ENCODE results near the gene SLC39A11.
A peak's percentile ranks its signal among the peaks of the same experiment; 100 is the strongest.
"Not testable (repeated sequence)": the region's sequence is repeated elsewhere in the genome, so short reads cannot be mapped to it uniquely, and the experiment has no call there.

The SLC39A11 gene

DNA sequence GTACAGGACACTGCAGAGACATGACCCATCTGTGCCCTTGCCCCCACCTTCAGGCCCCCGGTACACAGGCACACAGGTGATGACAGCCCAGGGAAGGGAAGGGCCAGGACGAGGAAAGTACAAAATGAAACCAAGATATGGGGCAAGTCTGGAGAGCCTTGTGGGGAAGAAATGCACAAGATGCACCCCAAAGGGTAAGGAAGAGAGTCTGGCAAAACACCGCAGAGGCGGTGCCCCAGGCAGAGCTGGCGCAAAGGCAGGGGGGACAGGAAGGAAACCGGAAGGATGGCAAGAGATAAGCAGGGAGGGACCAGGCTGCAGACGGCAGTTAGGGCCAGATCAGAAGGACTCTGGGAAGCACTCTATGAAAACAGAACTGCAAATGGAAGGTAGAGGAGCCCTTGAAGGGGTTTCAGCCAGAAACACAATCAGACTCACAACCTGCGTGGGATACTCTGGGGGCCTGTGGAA lies 81.4 kb downstream of the SLC39A11 start:
- DNase-seq (ENCODE audit: low read depth in 3 of 3): no peak

DNA sequence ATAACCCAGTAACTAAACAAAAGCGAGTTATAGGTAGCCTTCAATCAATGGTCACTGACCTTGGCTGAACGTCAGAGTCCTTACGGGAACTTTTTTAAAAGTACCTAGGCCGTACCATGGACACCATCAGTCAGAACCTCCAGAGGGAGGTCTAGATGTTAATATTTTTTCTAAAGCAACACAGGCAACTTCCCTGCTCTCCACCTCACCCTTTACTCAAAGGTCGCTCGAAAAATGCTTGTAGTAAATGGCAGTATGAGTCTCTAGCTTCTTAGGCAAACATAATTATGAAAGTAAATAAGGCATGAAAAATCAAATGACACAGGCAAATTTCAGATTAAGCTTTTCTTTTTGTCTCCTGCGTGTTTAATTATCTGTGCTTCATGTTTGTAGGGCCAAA lies 82.1 kb downstream of the SLC39A11 start:
- DNase-seq (ENCODE audit: low read depth in 3 of 3): no peak

DNA sequence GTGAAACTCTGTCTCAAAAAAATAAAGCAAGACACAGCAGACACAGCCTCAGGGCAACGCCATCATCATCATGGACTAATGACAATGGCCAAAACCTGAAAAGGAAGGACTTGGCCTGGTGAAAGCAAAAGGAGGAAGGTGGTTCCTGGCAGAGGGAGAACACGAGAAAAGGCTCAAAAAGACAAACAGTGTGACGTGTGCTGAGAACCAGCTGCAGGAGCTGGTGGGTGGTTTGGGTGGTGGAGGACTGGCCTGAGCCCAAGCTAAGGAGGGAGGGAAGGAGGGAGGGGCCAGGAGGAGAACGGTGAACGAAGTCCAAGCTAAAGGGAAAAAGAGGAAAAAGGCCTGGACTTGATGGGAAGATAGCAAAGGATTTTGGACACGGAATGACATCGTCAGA lies 85.1 kb downstream of the SLC39A11 start:
- no peak for DNase-seq (ENCODE audit: low read depth in 3 of 3)

DNA sequence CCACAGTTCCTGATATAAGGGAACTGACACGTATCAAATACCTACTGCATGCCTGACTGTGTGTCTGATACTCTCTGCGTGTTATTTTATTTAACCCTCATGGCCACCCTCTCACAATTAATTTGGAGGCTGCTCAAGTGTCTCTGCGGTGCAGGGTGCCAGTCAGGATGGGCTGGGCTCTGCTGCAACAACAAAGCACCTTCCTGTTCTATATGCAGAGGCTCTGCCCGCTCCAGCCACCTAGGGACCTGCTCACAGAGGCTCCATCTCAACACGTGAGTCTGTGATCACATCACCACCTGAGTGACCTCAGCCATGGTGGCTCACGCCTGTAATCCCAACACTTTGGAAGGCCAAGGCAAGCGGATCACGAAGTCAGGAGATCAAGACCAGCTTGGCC lies 87.1 kb downstream of the SLC39A11 start:
- DNase-seq (ENCODE audit: low read depth in 3 of 3): no peak

DNA sequence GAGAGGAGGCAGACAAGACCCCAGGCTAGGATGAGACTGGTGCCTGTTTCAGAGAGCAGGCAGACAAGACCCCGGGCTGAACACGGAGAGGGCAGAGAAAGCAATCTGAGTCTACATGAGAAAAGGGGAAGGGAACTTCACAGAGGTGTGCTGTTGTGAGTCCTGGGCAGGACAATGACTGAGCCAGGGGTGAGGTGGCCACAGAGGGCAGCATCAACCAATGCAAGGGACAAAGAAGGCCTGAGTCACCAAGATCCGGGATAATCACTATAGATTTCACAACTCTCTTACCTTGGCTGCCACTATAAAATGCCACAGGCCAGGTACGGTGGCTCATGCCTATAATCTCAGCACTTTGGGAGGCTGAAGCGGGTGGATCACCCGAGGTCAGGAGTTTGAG lies 89.0 kb downstream of the SLC39A11 start:
- DNase-seq (ENCODE audit: low read depth in 3 of 3): no peak

DNA sequence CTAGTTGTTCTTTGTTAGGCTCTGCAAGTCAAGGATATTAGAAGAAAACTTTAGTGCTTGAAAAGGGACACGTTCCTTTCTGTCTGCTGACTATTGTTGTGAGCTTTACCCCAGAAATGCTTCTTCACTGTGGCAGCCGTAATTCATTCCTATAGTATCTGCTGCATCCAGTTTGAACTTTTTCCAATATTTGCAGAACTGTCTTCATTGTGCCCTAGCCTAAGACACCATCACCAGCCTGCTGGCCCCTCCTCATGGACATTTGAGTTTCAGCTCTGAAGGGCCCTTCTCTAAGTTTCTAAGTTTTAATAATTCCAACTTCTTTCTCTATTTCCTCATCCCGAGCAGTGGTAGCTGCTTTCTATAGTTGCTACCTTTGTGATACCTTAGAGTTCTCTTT lies 91.7 kb downstream of the SLC39A11 start:
- DNase-seq (ENCODE audit: low read depth in 3 of 3): no peak

DNA sequence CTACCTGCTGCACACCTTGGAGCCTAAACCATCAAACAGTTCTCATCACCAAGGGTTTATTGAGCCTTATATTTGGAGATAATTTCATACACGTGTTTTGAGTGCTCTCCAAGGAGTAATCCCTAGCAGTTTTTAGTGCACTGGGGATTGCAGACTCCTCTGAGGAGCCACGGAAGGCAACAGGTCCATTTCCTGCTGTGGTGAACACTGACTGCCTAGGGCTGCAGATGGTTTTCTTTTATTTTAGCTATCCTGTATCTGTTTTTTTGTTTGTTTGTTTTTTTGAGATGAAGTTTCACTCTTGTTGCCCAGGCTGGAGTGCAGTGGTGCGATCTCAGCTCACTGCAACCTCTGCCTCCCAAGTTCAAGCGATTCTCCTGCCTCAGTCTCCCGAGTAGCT lies 93.0 kb downstream of the SLC39A11 start:
- DNase-seq (ENCODE audit: low read depth in 3 of 3): not testable (repeated sequence)

DNA sequence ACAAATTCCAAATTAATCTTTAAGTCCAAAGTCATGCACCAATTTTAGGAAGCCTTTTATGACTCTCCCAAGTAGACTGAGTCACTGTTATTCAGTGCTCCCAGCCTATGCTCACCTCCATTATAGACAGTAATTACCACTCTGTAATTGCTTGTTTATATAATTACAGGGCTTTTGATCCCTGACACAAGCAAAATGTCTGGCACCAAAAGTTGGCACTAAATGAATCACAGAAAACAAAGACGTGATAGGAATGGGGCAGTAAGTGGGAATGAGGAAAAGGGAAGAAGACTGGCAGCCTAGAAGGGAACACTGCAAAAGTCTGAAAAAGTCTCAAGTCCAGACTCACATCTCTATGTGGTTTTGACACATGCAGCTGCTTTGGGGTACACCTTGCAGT lies 94.1 kb downstream of the SLC39A11 start:
- no peak for DNase-seq (ENCODE audit: low read depth in 3 of 3)

DNA sequence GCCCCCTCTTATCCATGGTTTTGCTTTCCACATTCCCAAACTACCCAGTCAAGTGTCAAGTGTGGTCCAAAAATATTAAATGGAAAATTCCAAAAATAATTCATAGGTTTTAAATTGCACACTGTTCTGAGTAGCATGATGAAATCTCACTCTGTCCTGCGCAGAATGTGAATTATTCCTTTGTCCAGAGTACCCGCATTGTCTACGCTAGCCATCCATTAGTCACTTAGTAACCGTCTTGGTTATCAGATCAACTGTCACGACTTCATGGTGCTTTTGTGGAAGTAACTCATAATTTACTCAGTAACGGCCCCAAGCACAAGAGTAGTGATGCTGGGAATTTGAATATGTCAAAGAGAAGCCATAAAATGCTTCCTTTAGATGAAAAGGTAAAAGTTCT lies 94.9 kb downstream of the SLC39A11 start:
- no peak for DNase-seq (ENCODE audit: low read depth in 3 of 3)

DNA sequence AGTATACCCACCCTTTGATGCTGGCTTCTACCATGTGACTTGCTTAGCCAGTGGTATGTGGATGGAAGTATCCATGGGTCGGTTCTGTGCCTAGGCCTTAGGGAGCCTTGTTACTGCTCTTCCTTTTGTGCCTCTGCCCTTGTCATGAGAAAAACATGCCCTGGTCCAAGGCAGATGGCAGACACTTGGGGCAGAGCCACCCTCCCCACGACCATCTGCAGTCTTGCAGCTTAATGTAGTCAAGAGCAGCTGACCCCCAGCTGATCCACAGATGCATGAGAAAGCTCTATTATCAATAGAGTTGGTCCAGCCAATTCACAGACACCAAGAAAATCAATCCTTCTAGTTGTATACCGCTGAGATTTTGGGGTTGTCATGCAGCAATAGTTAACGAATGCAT lies 95.7 kb downstream of the SLC39A11 start:
- no peak for DNase-seq (ENCODE audit: low read depth in 3 of 3)

DNA sequence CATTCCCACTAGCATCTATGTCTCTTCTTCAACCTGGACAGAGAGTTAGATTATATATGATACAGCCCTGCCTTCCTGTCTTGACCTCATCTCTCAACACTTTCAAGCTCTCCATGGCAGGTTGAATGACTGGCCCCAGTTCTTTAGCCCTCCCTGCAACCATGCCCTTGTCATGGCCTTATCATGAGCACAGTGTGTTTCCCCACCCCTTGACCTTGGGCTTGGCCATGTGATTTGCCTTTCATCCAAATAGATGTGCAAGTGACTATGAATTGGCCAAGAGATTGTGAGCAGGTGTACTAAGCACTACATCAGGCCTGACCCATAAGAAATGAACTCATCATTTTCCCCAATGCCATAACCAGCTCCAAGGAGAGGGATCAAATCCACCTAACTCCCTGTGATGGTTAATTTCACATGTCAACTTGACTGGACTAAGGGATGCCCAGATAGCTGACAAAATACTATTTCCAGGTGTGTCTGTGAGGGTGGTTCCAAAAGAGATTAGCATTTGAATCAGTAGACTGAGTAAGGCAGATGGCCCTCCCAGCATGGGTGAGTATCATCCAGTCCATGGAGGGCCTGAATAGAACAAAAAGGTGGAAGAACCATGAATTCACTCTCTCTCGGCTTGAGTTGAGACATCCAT lies 97.4 kb downstream of the SLC39A11 start:
- no peak for DNase-seq (ENCODE audit: low read depth in 3 of 3)

DNA sequence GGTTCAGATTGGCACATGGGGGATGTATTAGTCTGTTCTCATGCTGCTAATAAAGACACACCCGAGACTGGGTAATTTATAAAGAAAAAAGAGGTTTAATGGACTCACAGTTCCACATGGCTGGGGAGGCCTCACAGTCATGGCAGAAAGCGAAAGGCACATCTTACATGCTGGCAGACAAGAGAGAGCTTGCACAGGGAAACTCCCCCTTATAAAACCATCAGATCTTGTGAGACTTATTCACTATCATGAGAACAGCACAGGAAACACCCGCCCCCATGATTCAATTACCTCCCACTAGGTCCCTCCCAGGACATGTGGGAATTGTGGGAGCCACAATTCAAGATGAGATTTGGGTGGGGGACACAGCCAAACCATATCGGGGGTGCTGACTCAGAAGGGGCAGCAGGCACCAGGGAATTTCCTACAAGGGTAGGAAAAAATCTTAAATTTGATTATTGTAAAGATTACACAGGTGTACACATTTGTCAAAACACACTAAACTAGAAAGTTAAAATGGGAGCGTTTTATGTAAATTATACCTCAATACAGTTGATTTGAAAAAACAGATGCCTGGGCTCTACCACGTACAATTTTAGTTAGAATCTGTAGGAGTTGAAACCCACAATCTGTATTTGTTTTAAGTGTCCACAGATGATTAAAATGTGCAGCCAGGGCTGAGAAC lies 99.6 kb downstream of the SLC39A11 start:
- DNase-seq (ENCODE audit: low read depth in 3 of 3): peak in 2 of 3 donors; percentile 0 to 1

DNA sequence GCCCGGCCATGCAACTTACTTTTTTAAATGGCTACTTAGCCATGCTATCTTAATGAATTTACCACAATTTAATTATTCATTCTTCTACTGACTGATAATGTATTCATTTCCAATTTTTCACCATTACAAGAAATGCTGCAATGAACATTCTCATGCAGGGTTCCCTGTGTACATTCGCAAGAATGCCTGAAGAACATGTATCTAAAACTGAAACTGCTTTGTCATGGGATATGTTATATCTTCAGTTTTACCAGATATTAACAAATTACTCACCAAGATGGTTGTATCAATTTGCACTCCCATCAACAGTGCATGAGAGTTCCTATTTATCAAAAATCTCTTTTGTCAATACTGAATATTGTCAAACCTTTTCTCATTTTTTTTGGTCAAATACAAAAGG lies 100.8 kb downstream of the SLC39A11 start:
- DNase-seq (ENCODE audit: low read depth in 3 of 3): no peak

DNA sequence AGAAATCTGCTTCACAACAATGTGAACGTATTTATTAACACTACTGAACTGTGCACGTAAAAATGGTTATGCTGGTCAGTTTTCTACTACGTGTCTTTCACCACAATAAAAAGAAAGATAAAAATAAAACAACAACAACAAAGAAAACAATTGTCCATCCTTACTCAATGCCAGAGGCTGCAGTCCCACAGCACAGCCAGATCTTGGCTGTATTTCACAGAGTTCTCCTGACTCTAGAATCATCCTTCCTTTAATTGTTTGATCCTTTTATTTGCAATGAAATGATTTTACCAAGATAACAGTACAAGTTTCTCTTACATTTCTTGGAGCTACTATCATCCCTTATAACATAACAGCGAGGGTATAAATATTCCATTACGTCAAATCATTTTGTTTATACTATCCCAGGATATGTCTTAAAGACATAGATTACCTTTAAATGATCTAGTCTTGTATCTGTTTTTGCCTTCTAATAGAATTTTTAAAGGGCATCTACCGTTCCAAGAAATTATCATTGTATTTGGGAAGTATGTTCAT lies 103.3 kb downstream of the SLC39A11 start:
- no peak for DNase-seq (ENCODE audit: low read depth in 3 of 3)

DNA sequence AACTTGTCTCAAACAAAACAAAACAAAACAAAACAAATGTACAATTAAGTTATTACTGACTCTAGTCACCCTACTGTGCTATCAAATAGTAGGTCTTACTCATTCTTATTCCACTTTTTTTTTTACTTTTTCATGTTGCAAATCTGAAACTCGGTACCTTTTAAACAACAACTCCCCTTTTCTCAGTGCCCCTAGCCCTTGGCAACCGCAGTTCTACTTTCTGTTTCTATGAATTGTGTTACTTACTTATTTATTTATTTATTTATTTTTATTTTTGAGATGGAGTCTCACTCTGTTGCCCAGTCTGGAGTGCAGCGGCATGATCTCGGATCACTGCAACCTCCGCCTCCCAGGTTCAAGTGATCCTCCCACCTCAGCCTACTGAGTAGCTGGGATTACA lies 104.0 kb downstream of the SLC39A11 start:
- no peak for DNase-seq (ENCODE audit: low read depth in 3 of 3)

DNA sequence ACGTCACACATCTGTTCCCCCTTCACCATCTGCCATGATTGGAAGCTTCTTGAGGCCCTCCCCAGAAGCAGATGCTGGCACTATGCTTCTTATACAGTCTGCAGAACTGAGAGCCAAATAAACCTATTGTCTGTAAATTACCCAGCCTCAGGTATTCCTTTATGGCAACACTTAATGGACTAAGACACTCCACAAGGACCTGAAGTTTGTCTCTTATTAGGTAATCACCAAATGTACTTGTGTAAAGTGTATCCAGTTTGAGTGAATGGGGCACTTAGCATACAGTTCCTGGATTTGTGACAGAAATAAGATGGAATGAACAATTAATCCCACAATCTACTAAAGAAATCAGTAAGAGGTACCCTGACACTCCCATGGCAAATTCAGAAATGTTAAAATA lies 105.3 kb downstream of the SLC39A11 start:
- DNase-seq (ENCODE audit: low read depth in 3 of 3): no peak

DNA sequence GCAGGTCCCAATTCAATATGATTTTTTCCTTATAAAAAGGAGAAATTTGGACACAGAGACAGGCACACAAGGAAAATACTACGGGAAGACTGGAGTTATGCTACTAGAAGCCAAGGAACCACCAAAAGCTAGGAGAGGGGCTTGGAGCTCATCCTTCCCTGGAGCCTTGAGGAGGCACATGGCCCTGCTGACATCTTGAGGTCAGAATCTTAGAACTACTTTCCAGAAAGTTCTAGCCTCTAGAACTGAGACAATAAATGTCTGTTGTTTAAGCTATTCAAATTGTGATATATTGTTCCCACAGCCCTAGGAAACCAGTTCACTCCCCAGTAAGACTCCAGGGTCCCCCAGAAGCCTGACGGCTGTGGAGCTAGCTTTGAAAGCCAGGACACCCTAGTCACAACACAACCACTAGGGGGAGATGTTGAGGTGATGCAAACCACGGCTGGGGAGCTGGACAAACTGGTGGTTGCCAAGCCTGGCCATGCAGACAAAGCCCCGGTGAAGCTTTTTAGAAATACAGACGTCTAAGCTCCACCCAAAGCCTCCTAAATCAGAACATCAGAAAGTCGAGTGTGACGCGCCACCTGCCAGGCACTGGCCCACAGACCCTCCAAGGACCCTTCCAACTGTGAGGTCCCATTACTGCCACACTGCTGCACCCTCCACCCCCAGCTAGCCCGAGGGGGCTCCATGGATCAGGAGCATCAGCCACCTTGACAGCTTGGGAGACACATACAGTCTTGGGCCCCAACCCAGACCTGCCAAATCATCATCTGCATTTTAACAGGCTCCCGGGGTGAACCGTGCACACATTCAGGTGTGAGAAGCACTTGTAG lies 106.4 kb downstream of the SLC39A11 start:
- DNase-seq (ENCODE audit: low read depth in 3 of 3): peak; percentile 30 to 45 (median 39)

DNA sequence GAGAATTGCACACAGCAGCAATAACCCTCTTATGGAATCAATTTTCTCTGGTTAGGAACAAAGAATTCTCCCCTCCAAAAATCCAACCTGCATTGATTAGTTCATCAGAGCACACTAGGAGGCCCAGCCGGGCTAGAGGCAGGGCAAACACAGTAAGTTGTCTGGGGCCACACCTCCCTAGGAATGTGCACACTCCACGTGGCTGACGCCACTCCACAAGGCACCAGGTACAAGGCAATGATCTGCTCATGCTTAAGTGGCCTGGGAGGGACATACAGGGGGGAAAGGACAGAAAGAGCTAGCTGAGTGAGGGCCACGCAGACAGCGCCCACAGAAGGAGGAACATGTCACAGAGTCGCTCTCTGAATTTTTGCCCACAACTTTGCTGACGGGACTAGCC lies 107.6 kb downstream of the SLC39A11 start:
- no peak for DNase-seq (ENCODE audit: low read depth in 3 of 3)

DNA sequence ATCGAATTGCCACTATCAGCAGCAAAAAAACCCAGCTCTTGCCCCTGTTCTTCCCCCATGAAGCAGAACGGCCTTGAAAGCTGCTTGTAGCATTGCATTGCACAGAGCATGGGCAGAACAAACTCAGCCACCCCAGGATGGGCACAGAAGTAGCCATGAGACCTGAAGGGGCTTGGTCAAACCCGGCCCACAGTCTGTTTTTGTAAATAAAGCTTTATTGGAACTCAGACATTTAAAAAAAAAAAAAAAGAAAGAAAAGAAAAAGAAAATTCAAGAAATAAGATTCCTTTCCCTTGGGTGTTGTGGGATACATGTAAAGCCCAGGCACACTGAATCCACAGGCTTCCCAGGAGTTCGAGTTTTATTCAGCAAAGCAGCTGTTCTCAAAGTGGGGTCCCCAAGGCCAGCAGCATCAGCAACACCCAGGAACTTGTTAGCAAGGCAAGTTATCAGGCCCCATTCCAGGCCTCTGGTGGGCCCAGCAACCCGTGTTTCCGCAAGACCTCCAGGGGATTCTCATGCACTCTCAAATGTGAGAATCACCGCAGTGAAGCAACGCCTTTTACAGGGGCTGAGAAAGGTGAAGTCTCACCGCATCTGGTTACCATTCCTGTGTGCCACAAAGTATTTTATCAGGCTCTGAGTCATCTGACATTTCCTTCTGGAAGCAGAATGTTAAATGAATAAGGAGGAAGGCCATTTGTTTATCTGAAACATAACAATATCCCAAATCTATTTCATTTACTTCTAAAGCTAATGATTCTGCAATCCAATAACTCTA lies 108.2 kb downstream of the SLC39A11 start:
- DNase-seq (ENCODE audit: low read depth in 3 of 3): no peak

DNA sequence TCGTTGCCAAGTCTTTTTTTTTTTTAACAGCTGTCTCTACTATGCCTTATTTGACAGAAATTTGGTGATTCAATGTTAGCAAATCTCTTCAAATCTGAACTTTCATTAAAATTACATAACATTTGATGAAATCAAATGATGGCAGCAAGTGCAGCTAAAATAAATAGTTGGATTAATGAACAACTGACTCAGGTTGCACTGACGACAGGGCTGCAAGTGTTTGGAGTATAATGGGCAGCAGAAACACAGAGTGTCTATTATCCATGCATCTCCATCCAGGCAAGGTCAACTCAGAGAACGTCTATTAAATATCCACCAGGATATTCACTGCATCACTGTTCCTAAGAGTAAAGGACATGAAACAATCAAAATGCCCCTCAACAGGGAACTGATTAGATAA lies 109.8 kb downstream of the SLC39A11 start:
- no peak for DNase-seq (ENCODE audit: low read depth in 3 of 3)

DNA sequence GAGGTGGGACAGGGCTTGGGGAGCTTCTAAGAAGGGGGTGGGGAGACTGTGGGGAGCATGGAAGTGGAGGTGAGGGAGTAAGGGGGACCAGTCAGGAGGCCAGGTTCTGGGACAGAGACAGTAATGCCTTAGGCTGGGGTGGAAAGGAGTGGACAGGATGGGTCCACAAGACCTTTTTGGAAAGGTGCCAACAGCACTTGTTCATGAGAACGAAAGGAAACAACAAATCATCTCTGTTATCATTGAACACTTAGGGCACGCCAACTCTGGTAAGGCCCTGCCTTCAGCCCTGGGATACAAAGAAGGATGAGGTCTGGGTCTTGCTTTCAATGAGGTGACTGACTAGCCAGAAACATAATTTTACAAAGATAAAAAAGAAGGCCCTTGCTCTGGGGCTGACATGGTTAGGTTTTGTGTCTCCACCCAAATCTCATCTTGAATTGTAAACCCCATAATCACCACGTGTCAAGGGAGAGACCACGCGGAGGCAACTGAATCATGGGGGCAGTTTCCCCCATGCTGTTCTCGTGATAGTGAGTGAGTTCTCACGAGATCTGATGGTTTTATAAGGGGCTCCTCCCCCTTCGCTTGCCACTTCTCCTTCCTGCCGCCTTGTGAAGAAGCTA lies 113.8 kb downstream of the SLC39A11 start:
- DNase-seq (ENCODE audit: low read depth in 3 of 3): no peak

Data from stimulated activated CD4-positive, alpha-beta T cell treated with anti-CD3 and anti-CD28 coated beads, TNF-alpha, amount 100 ng/mL, for 48 hours (primary cell).